AG08396 (cell line): ENCODE results near the gene IRF5.
"Not testable (repeated sequence)": the region's sequence is repeated elsewhere in the genome, so short reads cannot be mapped to it uniquely, and the experiment has no call there.

Experiments used
- DNase-seq: peaks from one replicate; pipeline ENCODE4 v3.0.0; 2012; ENCODE audit warnings: low spot score, mixed read lengths

Gene IRF5

GRCh38 chr7:128938544-128939074 lies 882 bp downstream of the IRF5 start:
- DNase-seq, result no peak

GRCh38 chr7:128939075-128939860 lies 1.5 kb downstream of the IRF5 start:
- DNase-seq, result no peak

- DNase-seq, result no peak
Observed at GRCh38 chr7:128939861-128940410, 2.2 kb downstream of the IRF5 start.

- no peak for DNase-seq
Observed at GRCh38 chr7:128940494-128941322, 3.0 kb downstream of the IRF5 start.

- DNase-seq, result no peak
Observed at GRCh38 chr7:128941323-128941890, 3.7 kb downstream of the IRF5 start.

- no peak for DNase-seq
Observed at GRCh38 chr7:128941946-128942526, 4.3 kb downstream of the IRF5 start.

GRCh38 chr7:128943251-128943650 lies 5.5 kb downstream of the IRF5 start:
- not testable (repeated sequence) for DNase-seq

- DNase-seq, result no peak
Observed at GRCh38 chr7:128944487-128945236, 6.9 kb downstream of the IRF5 start.

- DNase-seq, result no peak
Observed at GRCh38 chr7:128945668-128946366, 8.1 kb downstream of the IRF5 start.

GRCh38 chr7:128946936-128947830 lies 9.5 kb downstream of the IRF5 start:
- no peak for DNase-seq

- DNase-seq, result no peak
Observed at GRCh38 chr7:128947854-128948253, 10.1 kb downstream of the IRF5 start.

- no peak for DNase-seq
Observed at GRCh38 chr7:128948312-128948973, 10.7 kb downstream of the IRF5 start.

- DNase-seq, result no peak
Observed at GRCh38 chr7:128948976-128949760, 11.4 kb downstream of the IRF5 start.

GRCh38 chr7:128951296-128951695 lies 13.6 kb downstream of the IRF5 start:
- DNase-seq, result no peak

GRCh38 chr7:128954150-128954549 lies 16.4 kb downstream of the IRF5 start:
- no peak for DNase-seq

GRCh38 chr7:128954830-128955802 lies 17.4 kb downstream of the IRF5 start:
- peak; percentile 77 for DNase-seq

GRCh38 chr7:128955981-128956380 lies 18.3 kb downstream of the IRF5 start:
- DNase-seq, result no peak
